ENCODE results near the gene LILRA6.
"Not testable (repeated sequence)": the region's sequence is repeated elsewhere in the genome, so short reads cannot be mapped to it uniquely, and the experiment has no call there.

- TF ChIP-seq EZH2 (IDR thresholded peaks at IDR 0.05; ENCODE audit: low read depth), result not testable (repeated sequence)
- TF ChIP-seq, protein P1, sequence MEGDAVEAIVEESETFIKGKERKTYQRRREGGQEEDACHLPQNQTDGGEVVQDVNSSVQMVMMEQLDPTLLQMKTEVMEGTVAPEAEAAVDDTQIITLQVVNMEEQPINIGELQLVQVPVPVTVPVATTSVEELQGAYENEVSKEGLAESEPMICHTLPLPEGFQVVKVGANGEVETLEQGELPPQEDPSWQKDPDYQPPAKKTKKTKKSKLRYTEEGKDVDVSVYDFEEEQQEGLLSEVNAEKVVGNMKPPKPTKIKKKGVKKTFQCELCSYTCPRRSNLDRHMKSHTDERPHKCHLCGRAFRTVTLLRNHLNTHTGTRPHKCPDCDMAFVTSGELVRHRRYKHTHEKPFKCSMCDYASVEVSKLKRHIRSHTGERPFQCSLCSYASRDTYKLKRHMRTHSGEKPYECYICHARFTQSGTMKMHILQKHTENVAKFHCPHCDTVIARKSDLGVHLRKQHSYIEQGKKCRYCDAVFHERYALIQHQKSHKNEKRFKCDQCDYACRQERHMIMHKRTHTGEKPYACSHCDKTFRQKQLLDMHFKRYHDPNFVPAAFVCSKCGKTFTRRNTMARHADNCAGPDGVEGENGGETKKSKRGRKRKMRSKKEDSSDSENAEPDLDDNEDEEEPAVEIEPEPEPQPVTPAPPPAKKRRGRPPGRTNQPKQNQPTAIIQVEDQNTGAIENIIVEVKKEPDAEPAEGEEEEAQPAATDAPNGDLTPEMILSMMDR (conservative IDR thresholded peaks at IDR 0.05), result not testable (repeated sequence)
These were observed 37.9 kb upstream of the LILRA6 start for GRCh38 chr19:54280441-54280840.
